Testis (tissue), 3 donors: ENCODE data around the gene PDZD8. TPM values are rescaled to one million over a fixed set of nuclear protein-coding genes. Genes with fewer than 3 reads are reported as not detected.

Source experiments
- DNase-seq: peaks from one replicate; pipeline ENCODE4 v3.0.0-alpha.2; 2019
- H3K27ac ChIP-seq, 2 donors: fragments of 200-600 bp; sonication (generic); one replicate each; pipeline ENCODE4 v1.5.1; 2019
- H3K27me3 ChIP-seq: fragments of 200-600 bp; sonication (generic); one replicate; pipeline ENCODE4 v1.5.1; 2019
- H3K36me3 ChIP-seq: fragments of 200-600 bp; sonication (generic); one replicate; pipeline ENCODE4 v1.5.1; 2017; ENCODE audit warnings: low read depth; ENCODE audit errors: missing control alignments
- H3K4me1 ChIP-seq: fragments of 200-600 bp; sonication (generic); one replicate; pipeline ENCODE4 v1.5.1; 2019
- H3K4me3 ChIP-seq, 2 donors: fragments of 200-600 bp; sonication (generic); one replicate each; pipeline ENCODE4 v1.5.1; 2017 to 2019
- H3K9me3 ChIP-seq: fragments of 200-600 bp; sonication (generic); one replicate; pipeline ENCODE4 v1.5.1; 2017
- CTCF ChIP-seq, 3 experiments: fragments of 450-650 bp in 2 of 3; fragments of 200-600 bp in 1 of 3; sonication (generic) in 1 of 3; IDR thresholded peaks; one replicate each; pipeline ENCODE4 v1.5.1; 2016 to 2019; ENCODE audit warnings: antibody characterized with exemption in 3 of 3, mild to moderate bottlenecking in 2 of 3, moderate library complexity in 1 of 3
- POLR2A ChIP-seq: fragments of 450-650 bp; IDR thresholded peaks from one replicate; pipeline ENCODE4 v1.6.1; 2017; ENCODE audit warnings: antibody characterized with exemption, mild to moderate bottlenecking, moderate library complexity
- WGBS, 2 donors: methylation state at CpG; one replicate each; pipeline ENCODE4 v1.1.5; 2018; 5-methylcytosine and 5-hydroxymethylcytosine counted together
- intact Hi-C: fragments of 100-400 bp; cut with DNase I; formaldehyde crosslinking; loops from one replicate; pipeline ENCODE4 v1.15.1; 2023; ENCODE audit warnings: low total_unique reads
- polyA plus RNA-seq: library from polyadenylated mRNA; stranded (reverse); fragments of 350-450 nt; fragmentation: Illumina TruSeq; extraction: RNeasy Lipid Tissue Mini Kit (QIAGEN cat#74804); gene quantifications from one replicate; pipeline ENCODE4 v1.2.3, GENCODE V29; 2014; ENCODE audit warnings: low read depth, low replicate concordance; ENCODE audit not compliant: insufficient read depth
- total RNA-seq, 2 donors: library from RNA; depleted of rRNA; stranded (reverse); fragments of >200 nt; gene quantifications; one replicate each; pipeline ENCODE4 v1.2.3, GENCODE V29; 2016

PDZD8 gene
- total and polyA plus RNA-seq, 3 donors from 2014 or later = 49.6 to 120 (median 107) TPM

GRCh38 chr10:117345143-117345542 lies 30.1 kb downstream of the PDZD8 start:
- Histone ChIP-seq H3K9me3 (no peaks in the 10 kb centered on the region), H3K36me3 (no peaks in the 10 kb centered on the region), H3K27me3 (no peaks in the 10 kb centered on the region), H3K27ac (no peak overlapping the region), H3K4me1 (no peaks in the 10 kb centered on the region), H3K4me3 (no peak overlapping the region)
- intact Hi-C loops = no loop called here
- DNase-seq = no peak
- no peak for TF ChIP-seq POLR2A
- no peak for TF ChIP-seq CTCF (IDR thresholded peaks at IDR 0.05)

- 80 to 81% methylated on average over 5 of the region's 5 CpGs for WGBS, 2 donors
- no peaks in the 10 kb centered on the region for H3K9me3 ChIP-seq
- no peak for TF ChIP-seq CTCF (IDR thresholded peaks at IDR 0.05)
- TF ChIP-seq POLR2A = no peak
- H3K4me1 ChIP-seq = no peaks in the 10 kb centered on the region
- H3K27ac ChIP-seq = no peak overlapping the region
- intact Hi-C loops = no loop called here
- no peaks in the 10 kb centered on the region for H3K27me3 ChIP-seq
- no peaks in the 10 kb centered on the region for H3K36me3 ChIP-seq
- DNase-seq = no peak
- no peak overlapping the region for H3K4me3 ChIP-seq
Measured at GRCh38 chr10:117342641-117343040, 32.6 kb downstream of the PDZD8 start.

- Histone ChIP-seq H3K4me1 (no peaks in the 10 kb centered on the region), H3K9me3 (no peaks in the 10 kb centered on the region), H3K36me3 (no peaks in the 10 kb centered on the region), H3K4me3 (no peak overlapping the region), H3K27me3 (no peaks in the 10 kb centered on the region), H3K27ac (no peak overlapping the region)
- intact Hi-C loops = no loop called here
- TF ChIP-seq POLR2A = no peak
- no peak for TF ChIP-seq CTCF (IDR thresholded peaks at IDR 0.05)
- no peak for DNase-seq
- WGBS, 2 donors = 91 to 92% methylated on average over 4 of the region's 4 CpGs
Measured at GRCh38 chr10:117341061-117341460, 34.2 kb downstream of the PDZD8 start.

- Histone ChIP-seq H3K4me3 (no peak overlapping the region), H3K27ac (no peak overlapping the region), H3K27me3 (no peaks in the 10 kb centered on the region), H3K36me3 (no peaks in the 10 kb centered on the region), H3K9me3 (no peaks in the 10 kb centered on the region), H3K4me1 (no peaks in the 10 kb centered on the region)
- TF ChIP-seq POLR2A = no peak
- no peak for TF ChIP-seq CTCF (IDR thresholded peaks at IDR 0.05)
- no peak for DNase-seq
- intact Hi-C loops = no loop called here
- 92 to 94% methylated on average over 5 of the region's 5 CpGs for WGBS, 2 donors
Measured at GRCh38 chr10:117339979-117340378, 35.3 kb downstream of the PDZD8 start.

- no peak overlapping the region for H3K4me3 ChIP-seq
- no peaks in the 10 kb centered on the region for H3K9me3 ChIP-seq
- H3K36me3 ChIP-seq = no peaks in the 10 kb centered on the region
- H3K4me1 ChIP-seq = no peaks in the 10 kb centered on the region
- intact Hi-C loops = no loop called here
- DNase-seq = no peak
- H3K27me3 ChIP-seq = no peaks in the 10 kb centered on the region
- TF ChIP-seq CTCF (IDR thresholded peaks at IDR 0.05) (no peak), POLR2A (no peak)
- no peak overlapping the region for H3K27ac ChIP-seq
- WGBS, 2 donors = 90 to 93% methylated on average over 1 of the region's 1 CpG
Measured at GRCh38 chr10:117339578-117339977, 35.7 kb downstream of the PDZD8 start.
